DMS 273 (cell line): Measurements from ENCODE around the gene RIPOR3.
A peak's percentile ranks its signal among the peaks of the same experiment; 100 is the strongest.
"Not testable (repeated sequence)": the region's sequence is repeated elsewhere in the genome, so short reads cannot be mapped to it uniquely, and the experiment has no call there.

Source experiments
- DNase-seq: peaks from one replicate; lab custom pipeline; 2025; ENCODE audit not compliant: unreplicated experiment; lab: John Stamatoyannopoulos, UW

The RIPOR3 gene

DNA sequence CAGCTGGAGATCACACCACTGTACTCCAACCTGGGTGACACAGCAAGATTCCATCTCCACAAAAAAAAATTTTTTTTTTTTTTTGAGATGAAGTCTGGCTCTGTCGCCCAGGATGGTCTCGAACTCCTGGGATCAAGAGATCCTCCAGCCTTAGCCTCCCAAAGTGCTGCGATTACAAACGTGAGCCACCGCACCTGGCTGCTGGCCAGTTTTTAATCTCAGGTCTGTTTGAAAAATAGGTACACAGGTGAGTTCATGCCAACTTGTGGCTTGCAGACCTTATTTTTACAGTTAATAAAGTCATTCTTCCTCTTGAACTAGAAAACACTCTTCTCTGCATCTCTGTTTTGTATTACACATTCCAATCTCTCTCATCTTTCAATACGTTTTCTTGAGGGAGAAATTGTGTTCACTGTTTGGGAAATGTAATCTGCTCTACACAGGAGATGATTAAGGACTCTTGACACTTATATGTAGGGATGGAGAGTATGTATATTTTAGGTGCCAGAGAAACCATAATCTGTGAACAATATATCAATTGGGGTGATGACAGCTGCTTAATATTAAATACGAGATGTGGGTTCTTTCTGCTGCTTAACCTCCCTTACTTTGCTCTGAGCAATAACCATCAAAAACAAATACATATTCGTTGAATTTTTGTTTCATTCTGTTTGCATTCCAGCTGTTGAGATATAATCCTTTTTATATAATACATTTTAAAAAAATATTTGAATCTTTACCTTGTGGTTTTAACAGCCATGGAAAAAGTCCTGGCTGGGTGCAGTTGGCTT, 17.7 kb upstream of the RIPOR3 start:
- DNase-seq, result no peak

- DNase-seq, result no peak
These were observed 13.6 kb upstream of the RIPOR3 start for GRCh38 chr20:50704971-50705370.

- DNase-seq, result no peak
These were observed 13.2 kb upstream of the RIPOR3 start for GRCh38 chr20:50704514-50704913.

- not testable (repeated sequence) for DNase-seq
These were observed 12.5 kb upstream of the RIPOR3 start for GRCh38 chr20:50703651-50704438.

DNA sequence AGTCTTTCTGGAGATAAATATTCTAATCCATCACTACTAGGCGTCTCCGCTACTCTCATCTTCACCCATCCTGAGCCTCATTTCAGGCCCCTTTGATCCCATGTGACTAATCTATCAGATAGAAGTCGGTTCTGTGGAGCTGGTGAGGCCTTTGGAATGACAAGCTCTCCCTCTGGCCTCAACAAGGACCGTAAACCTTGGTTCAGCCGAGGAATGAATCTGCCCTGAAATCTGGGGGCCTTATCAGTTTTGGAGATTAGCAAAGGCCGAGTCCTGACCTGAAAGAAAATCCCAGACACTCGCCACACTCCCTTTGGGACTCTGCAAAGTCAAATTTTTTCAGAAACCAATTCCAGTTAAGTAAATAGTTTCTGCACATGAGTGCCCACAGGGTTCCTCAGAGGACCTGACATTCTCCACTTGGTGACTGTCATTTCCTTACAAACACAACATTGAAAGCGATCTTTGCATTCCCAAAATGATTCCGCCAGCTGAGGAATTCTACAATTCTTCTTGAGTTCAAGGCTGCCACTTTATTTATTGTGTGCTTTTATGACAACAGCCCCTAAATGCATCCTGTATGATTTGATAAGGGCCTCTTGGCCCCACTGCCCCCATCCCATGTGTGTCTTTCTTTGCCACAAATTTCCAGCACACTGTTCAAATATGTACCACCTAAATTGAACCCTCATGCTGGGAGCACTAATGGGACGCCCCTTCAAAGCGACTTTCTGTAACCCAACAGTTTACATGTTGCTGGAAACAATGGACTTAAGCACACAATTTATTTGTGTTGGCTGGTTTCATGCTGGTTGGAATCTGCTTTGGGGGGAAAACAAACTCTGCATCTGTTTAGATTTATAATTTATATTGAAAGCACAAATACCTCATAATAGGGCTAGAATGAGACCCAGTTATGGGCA, 10.0 kb upstream of the RIPOR3 start:
- DNase-seq, result no peak

GRCh38 chr20:50699688-50700087, 8.3 kb upstream of the RIPOR3 start:
- no peak for DNase-seq

DNA sequence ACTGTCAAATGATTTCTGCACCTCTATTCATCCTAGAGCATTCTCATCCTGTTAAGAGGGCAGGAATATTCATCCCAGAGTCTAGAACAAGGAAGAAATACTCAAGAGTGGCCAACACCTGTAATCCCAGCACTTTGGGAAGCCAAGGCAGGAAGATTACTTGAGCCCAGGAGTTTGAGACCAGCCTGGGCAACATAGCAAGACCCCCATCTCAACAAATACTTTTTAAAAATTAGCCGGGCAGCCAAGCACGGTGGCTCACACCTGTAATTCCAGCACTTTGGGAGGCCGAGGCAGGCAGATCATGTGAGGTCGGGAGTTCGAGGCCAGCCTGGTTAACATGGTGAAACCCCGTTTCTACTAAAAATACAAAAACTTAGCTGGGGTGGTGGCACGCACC, 6.9 kb upstream of the RIPOR3 start:
- DNase-seq, result not testable (repeated sequence)

- no peak for DNase-seq
These were observed 4.0 kb upstream of the RIPOR3 start for GRCh38 chr20:50695135-50695872.

DNA sequence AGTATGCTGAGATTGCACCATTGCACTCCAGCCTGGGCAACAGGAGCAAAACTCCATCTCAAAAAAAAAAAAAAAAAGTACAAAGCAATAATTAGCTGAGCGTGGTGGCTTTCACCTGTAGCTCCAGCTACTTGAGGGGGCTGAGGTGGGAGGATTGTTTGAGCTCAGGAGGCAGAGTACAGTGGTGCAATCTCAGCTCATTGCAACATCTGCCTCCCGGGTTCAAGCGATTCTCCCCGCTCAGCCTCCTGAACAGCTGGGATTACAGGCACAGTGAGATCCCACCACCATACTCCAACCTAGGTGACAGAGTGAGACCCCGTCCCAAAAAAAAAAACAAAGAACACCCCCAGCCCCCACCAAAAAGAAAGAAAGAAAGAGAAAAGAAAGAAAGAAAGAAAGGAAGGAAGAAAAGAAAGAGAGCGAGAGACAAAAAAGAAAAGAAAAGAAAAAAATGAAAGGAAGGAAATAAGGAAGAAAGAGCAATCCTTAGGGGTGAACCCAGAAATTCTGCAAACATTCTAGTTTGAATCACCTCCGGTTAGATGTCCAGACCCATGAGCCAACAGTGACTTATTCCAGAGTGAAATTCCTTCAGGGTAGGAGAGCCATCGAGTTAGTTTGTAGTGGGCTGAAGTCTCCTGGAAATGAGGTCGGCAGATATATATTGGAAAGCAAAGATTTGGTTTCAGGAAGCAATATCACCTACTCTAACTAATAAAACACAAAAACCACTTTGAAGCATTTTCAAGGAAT, 3.2 kb upstream of the RIPOR3 start:
- no peak for DNase-seq

- no peak for DNase-seq
These were observed 1.7 kb upstream of the RIPOR3 start for GRCh38 chr20:50693001-50693400.

- no peak for DNase-seq
These were observed 1.2 kb upstream of the RIPOR3 start for GRCh38 chr20:50692552-50692933.

- no peak for DNase-seq
These were observed 520 bp upstream of the RIPOR3 start for GRCh38 chr20:50691573-50692551.

- peak; percentile 58 for DNase-seq
These were observed 1.3 kb downstream of the RIPOR3 start for GRCh38 chr20:50689864-50690649.

- DNase-seq, result no peak
These were observed 2.9 kb downstream of the RIPOR3 start for GRCh38 chr20:50688256-50688975.

- no peak for DNase-seq
These were observed 4.5 kb downstream of the RIPOR3 start for GRCh38 chr20:50686821-50687220.

GRCh38 chr20:50683570-50683969, 7.8 kb downstream of the RIPOR3 start:
- no peak for DNase-seq

DNA sequence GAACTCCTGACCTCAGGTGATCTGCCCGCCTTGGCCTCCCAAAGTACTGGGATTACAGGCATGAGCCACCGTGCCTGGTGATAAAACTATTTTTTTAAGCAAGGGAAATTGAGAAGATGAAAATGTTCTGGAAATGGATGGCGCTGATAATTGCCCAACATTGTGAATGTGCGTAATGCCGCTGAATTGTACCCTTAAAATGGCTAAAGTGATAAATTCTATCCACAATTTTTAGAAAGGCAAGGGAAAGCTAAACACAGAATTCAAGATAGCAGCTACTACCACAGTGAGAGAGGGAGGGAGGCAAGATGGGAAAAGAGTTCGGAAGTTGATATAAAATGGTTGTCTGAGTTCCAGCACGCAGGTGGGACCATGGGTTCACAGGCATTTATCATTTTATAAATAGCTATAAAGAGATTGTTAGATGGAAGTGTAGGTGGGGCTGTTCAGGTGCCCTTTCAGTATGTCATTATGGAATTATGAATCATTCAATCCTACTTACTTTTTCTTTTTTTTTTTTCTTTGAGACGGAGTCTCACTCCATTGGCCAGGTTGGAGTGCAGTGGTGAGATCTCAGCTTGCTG, 8.3 kb downstream of the RIPOR3 start:
- no peak for DNase-seq
